Naive thymus-derived CD8-positive, alpha-beta T cell (primary cell): ENCODE data around the gene C1QTNF12. TPM values are rescaled to one million over a fixed set of nuclear protein-coding genes. Genes with fewer than 3 reads are reported as not detected.

ENCODE experiments used
- ATAC-seq, 2 donors: fragments of 150-1000 bp; cut with Tn5 transposase in 1 of 2; sonication (Bioruptor Pico), chemical (Tn5 transposase) in 1 of 2; 1 replicate in 1 of 2; 2 replicates in 1 of 2; pipeline ENCODE4 v1.10.0; 2021; ENCODE audit warnings: mild to moderate bottlenecking in 2 of 2, moderate library complexity in 2 of 2
- POLR2A ChIA-PET: fragments of 350-600 bp; sonication (Branson Sonifier 250); formaldehyde crosslinking; loops from one replicate; lab custom pipeline; 2021; ENCODE audit warnings: antibody characterized with exemption; lab: Charles Lee
- DNase-seq, 10 donors: peaks; one replicate each; pipeline versions ENCODE4 v3.0.0 to v3.0.0-alpha.2; 2020 to 2022
- H3K27ac Mint-ChIP-seq, 10 donors: one replicate each; pipeline ENCODE4 v1.8.0; 2020 to 2022; ENCODE audit warnings: mild to moderate bottlenecking in 10 of 10, mixed read lengths in 10 of 10, moderate library complexity in 4 of 10, inconsistent platforms in 1 of 10
- H3K27me3 Mint-ChIP-seq, 5 donors: one replicate each; pipeline ENCODE4 v1.8.0; 2021 to 2022; ENCODE audit warnings: mixed read lengths in 5 of 5
- H3K36me3 Mint-ChIP-seq, 3 donors: one replicate each; pipeline ENCODE4 v1.8.0; 2020 to 2022; ENCODE audit warnings: mixed read lengths in 3 of 3, mild to moderate bottlenecking in 2 of 3, inconsistent platforms in 1 of 3
- H3K4me1 Mint-ChIP-seq, 4 donors: one replicate each; pipeline ENCODE4 v1.8.0; 2021 to 2022; ENCODE audit warnings: mixed read lengths in 4 of 4
- H3K4me3 Mint-ChIP-seq, 10 donors: one replicate each; pipeline ENCODE4 v1.8.0; 2020 to 2022; ENCODE audit warnings: mild to moderate bottlenecking in 10 of 10, mixed read lengths in 10 of 10, moderate library complexity in 6 of 10, inconsistent platforms in 1 of 10
- H3K9me3 Mint-ChIP-seq, 9 donors: one replicate each; pipeline ENCODE4 v1.8.0; 2020 to 2022; ENCODE audit warnings: mixed read lengths in 9 of 9, mild to moderate bottlenecking in 3 of 9, inconsistent platforms in 1 of 9, moderate library complexity in 1 of 9
- polyA plus RNA-seq, 3 donors: library from polyadenylated mRNA; unstranded; fragments of 300-500 nt; fragmentation: Illumina TruSeq; gene quantifications; one replicate each; pipeline ENCODE4 v1.2.3, GENCODE V29; 2021
- total RNA-seq, 8 experiments: library from RNA in 2 of 8; stranded (reverse) in 2 of 8; gene quantifications; one replicate each; pipeline ENCODE4 v1.2.3 and lab custom pipeline; 2021 to 2026

Gene C1QTNF12
- total and polyA plus RNA-seq, 5 experiments from 2014 or later = 0.22 to 7.1 (median 5.0) TPM; not detected in 2

GRCh38 chr1:1242461-1243265 lies 3.9 kb downstream of the C1QTNF12 start:
- H3K27ac Mint-ChIP-seq = no peak overlapping the region
- no peak overlapping the region for H3K4me3 Mint-ChIP-seq
- DNase-seq (no peak), ATAC-seq (no peak)
- no peaks in the 10 kb centered on the region for H3K9me3 Mint-ChIP-seq
- peaks cover 0 to 2% (median 0%) of the 10 kb centered on the region in 4 donors for H3K4me1 Mint-ChIP-seq
- POLR2A ChIA-PET = interaction anchor here (0.8 to 1.0 kb wide), 2 partner anchors 8 to 93 kb away, joined by 3 read pairs; no protein-coding TSS in a partner anchor
- no peaks in the 10 kb centered on the region for H3K36me3 Mint-ChIP-seq
- H3K27me3 Mint-ChIP-seq = peaks cover 0 to 1% (median 0%) of the 10 kb centered on the region in 5 donors

- POLR2A ChIA-PET = interaction anchor here (0.6 kb wide), 1 partner anchor 13 kb away, joined by 3 read pairs; no protein-coding TSS in a partner anchor
- Mint-ChIP-seq H3K27me3 (no peaks in the 10 kb centered on the region), H3K36me3 (no peaks in the 10 kb centered on the region), H3K4me1 (peaks cover 0 to 4% (median 0%) of the 10 kb centered on the region in 4 donors), H3K27ac (no peak overlapping the region), H3K4me3 (no peak overlapping the region), H3K9me3 (no peaks in the 10 kb centered on the region)
- DNase-seq (no peak), ATAC-seq (no peak)
Observed at GRCh38 chr1:1241588-1242219, 4.8 kb downstream of the C1QTNF12 start.

GRCh38 chr1:1240822-1241587 lies 5.5 kb downstream of the C1QTNF12 start:
- Mint-ChIP-seq H3K27me3 (no peaks in the 10 kb centered on the region), H3K9me3 (no peaks in the 10 kb centered on the region), H3K4me3 (no peak overlapping the region), H3K4me1 (peaks cover 0 to 4% (median 0%) of the 10 kb centered on the region in 4 donors), H3K36me3 (no peaks in the 10 kb centered on the region), H3K27ac (no peak overlapping the region)
- POLR2A ChIA-PET = interaction anchor here (0.5 to 0.6 kb wide), 2 partner anchors 14 to 767 kb away, joined by 3 to 4 read pairs; no protein-coding TSS in a partner anchor
- ATAC-seq (no peak), DNase-seq (no peak)

- no peaks in the 10 kb centered on the region for H3K27me3 Mint-ChIP-seq
- peaks cover 0 to 2% (median 0%) of the 10 kb centered on the region in 4 donors for H3K4me1 Mint-ChIP-seq
- ATAC-seq (no peak), DNase-seq (no peak)
- H3K27ac Mint-ChIP-seq = no peak overlapping the region
- H3K9me3 Mint-ChIP-seq = no peaks in the 10 kb centered on the region
- POLR2A ChIA-PET = no interaction called here
- no peak overlapping the region for H3K4me3 Mint-ChIP-seq
- H3K36me3 Mint-ChIP-seq = no peaks in the 10 kb centered on the region
Observed at GRCh38 chr1:1240348-1240732, 6.2 kb downstream of the C1QTNF12 start.

GRCh38 chr1:1239614-1240347 lies 6.7 kb downstream of the C1QTNF12 start:
- H3K27me3 Mint-ChIP-seq = no peaks in the 10 kb centered on the region
- DNase-seq (no peak), ATAC-seq (no peak)
- no peak overlapping the region for H3K27ac Mint-ChIP-seq
- no peaks in the 10 kb centered on the region for H3K9me3 Mint-ChIP-seq
- peaks cover 0 to 2% (median under 1%) of the 10 kb centered on the region in 4 donors for H3K4me1 Mint-ChIP-seq
- H3K4me3 Mint-ChIP-seq = no peak overlapping the region
- POLR2A ChIA-PET = interaction anchor here (0.9 kb wide), 1 partner anchor 21 kb away, joined by 3 read pairs; no protein-coding TSS in a partner anchor
- H3K36me3 Mint-ChIP-seq = no peaks in the 10 kb centered on the region

- H3K9me3 Mint-ChIP-seq = no peaks in the 10 kb centered on the region
- POLR2A ChIA-PET = interaction anchor here (0.9 kb wide), 1 partner anchor 22 kb away, joined by 3 read pairs; no protein-coding TSS in a partner anchor
Observed at GRCh38 chr1:1239227-1239613, 7.3 kb downstream of the C1QTNF12 start.

GRCh38 chr1:1238702-1239178 lies 7.8 kb downstream of the C1QTNF12 start:
- Mint-ChIP-seq H3K4me1 (peaks cover 2 to 12% (median 11%) of the 10 kb centered on the region in 4 donors), H3K27ac (no peak overlapping the region), H3K36me3 (peaks cover 0 to 8% (median 0%) of the 10 kb centered on the region in 3 donors), H3K4me3 (no peak overlapping the region), H3K27me3 (no peaks in the 10 kb centered on the region), H3K9me3 (no peaks in the 10 kb centered on the region)
- POLR2A ChIA-PET = no interaction called here
- ATAC-seq = no peak
- DNase-seq = no peak

More at GRCh38 chr1:1239227-1239613, 7.3 kb downstream of the C1QTNF12 start:
- Mint-ChIP-seq H3K27me3 (no peaks in the 10 kb centered on the region), H3K36me3 (peaks cover 0 to 5% (median 0%) of the 10 kb centered on the region in 3 donors), H3K27ac (no peak overlapping the region), H3K4me3 (no peak overlapping the region), H3K4me1 (peaks cover 0 to 7% (median 6%) of the 10 kb centered on the region in 4 donors)
- ATAC-seq (no peak), DNase-seq (no peak)

GRCh38 chr1:1237874-1238701 lies 8.4 kb downstream of the C1QTNF12 start:
- DNase-seq = no peak
- ATAC-seq = no peak
- Mint-ChIP-seq H3K36me3 (peaks cover 0 to 8% (median 0%) of the 10 kb centered on the region in 3 donors), H3K9me3 (no peaks in the 10 kb centered on the region), H3K4me3 (no peak overlapping the region), H3K27ac (no peak overlapping the region), H3K27me3 (no peaks in the 10 kb centered on the region), H3K4me1 (peaks cover 4 to 18% (median 15%) of the 10 kb centered on the region in 4 donors)
- POLR2A ChIA-PET = no interaction called here

GRCh38 chr1:1236945-1237873 lies 9.3 kb downstream of the C1QTNF12 start:
- Mint-ChIP-seq H3K4me3 (peak overlapping the region in 1 of 10 donors; percentile 6), H3K4me1 (peaks cover 4 to 18% (median 15%) of the 10 kb centered on the region in 4 donors), H3K9me3 (no peaks in the 10 kb centered on the region), H3K27ac (no peak overlapping the region), H3K36me3 (peaks cover 0 to 8% (median 0%) of the 10 kb centered on the region in 3 donors), H3K27me3 (no peaks in the 10 kb centered on the region)
- ATAC-seq (no peak), DNase-seq (no peak)
- POLR2A ChIA-PET = no interaction called here

GRCh38 chr1:1236176-1236763 lies 10.3 kb downstream of the C1QTNF12 start:
- peaks cover 0 to 8% (median 0%) of the 10 kb centered on the region in 3 donors for H3K36me3 Mint-ChIP-seq
- ATAC-seq (no peak), DNase-seq (no peak)
- no peaks in the 10 kb centered on the region for H3K27me3 Mint-ChIP-seq
- peaks cover 4 to 18% (median 15%) of the 10 kb centered on the region in 4 donors for H3K4me1 Mint-ChIP-seq
- H3K4me3 Mint-ChIP-seq = no peak overlapping the region
- POLR2A ChIA-PET = no interaction called here
- H3K9me3 Mint-ChIP-seq = no peaks in the 10 kb centered on the region
- H3K27ac Mint-ChIP-seq = peak overlapping the region in 1 of 10 donors; percentile 25
